Measurements from ENCODE around the gene ARL10.

GRCh38 chr5:176386491-176386890 is 21.2 kb downstream of the ARL10 start:
- TF ChIP-seq CTCF (IDR thresholded peaks at IDR 0.05; ENCODE audit: borderline replicate concordance, extremely low read depth, low read length, poor library complexity, severe bottlenecking) (no peak), EZH2 (IDR thresholded peaks at IDR 0.05; ENCODE audit: borderline replicate concordance, low read depth, low read length, severe bottlenecking) (no peak)

All from DND-41 (cell line).